DND-41 (cell line): ENCODE measurements around the gene LILRB1.

Experiments used
- CTCF ChIP-seq: IDR thresholded peaks from 2 replicates; pipeline ENCODE4 v1.5.1; 2012; ENCODE audit warnings: borderline replicate concordance, low read length, moderate library complexity, mild to moderate bottlenecking; ENCODE audit not compliant: poor library complexity, severe bottlenecking; ENCODE audit errors: extremely low read depth
- EZH2 ChIP-seq: IDR thresholded peaks from 3 replicates; pipeline ENCODE4 v1.6.1; 2012; ENCODE audit warnings: borderline replicate concordance, low read depth, mild to moderate bottlenecking, moderate library complexity, low read length, inconsistent platforms; ENCODE audit not compliant: severe bottlenecking

GRCh38 chr19:54653181-54653809 lies 23.0 kb downstream of the LILRB1 start:
- peak; percentile 72 for TF ChIP-seq CTCF
- no peak for TF ChIP-seq EZH2
